ENCODE data around the gene GPD2.

The GPD2 gene

GRCh38 chr2:156435718-156436496 is at the start of gene GPD2:
TSS of gene GPD2 (plus strand) at chr2:156436379. CDS start at chr2:156476106, 39,727 bp downstream.
- H3K27ac ChIP-seq (ENCODE audit: low read length): no peak within 1 kb of the TSS
- H3K27me3 ChIP-seq (replicated peaks; ENCODE audit: insufficient read depth, low read length): no peaks in the 10 kb centered on the region
- H3K4me1 ChIP-seq (ENCODE audit: low read length): peaks cover 6% of the 10 kb centered on the region
- H3K4me3 ChIP-seq (ENCODE audit: low read length): peak within 1 kb of the TSS; percentile 75
- H2AFZ ChIP-seq (ENCODE audit: low read length): peak within 1 kb of the TSS; percentile 97
- TF ChIP-seq EZH2phosphoT487 (IDR thresholded peaks at IDR 0.05; ENCODE audit: low read length) (no peak), EZH2 (optimal IDR thresholded peaks at IDR 0.05; ENCODE audit: low read depth, low read length) (no peak), CTCF (IDR thresholded peaks at IDR 0.05; ENCODE audit: low read length) (no peak)
- H3K4me2 ChIP-seq (ENCODE audit: low read depth, low read length): peak within 1 kb of the TSS; percentile 53
- H3K9ac ChIP-seq (ENCODE audit: low read length): peak within 1 kb of the TSS; percentile 68; the same call in 1 of the 2 replicates
- H3K36me3 ChIP-seq (replicated peaks; ENCODE audit: insufficient read depth, low read length): no peaks in the 10 kb centered on the region
- peaks cover 9% of the 10 kb centered on the region; the same call in 1 of the 2 replicates for H3F3A ChIP-seq (ENCODE audit: insufficient read depth, low read length)
- no peaks in the 10 kb centered on the region for H4K20me1 ChIP-seq (ENCODE audit: insufficient read depth, low read length)
- H3K9me3 ChIP-seq (replicated peaks; ENCODE audit: insufficient read depth, low read length): no peaks in the 10 kb centered on the region
- H3K9me2 ChIP-seq (replicated peaks; ENCODE audit: insufficient read depth, low read length): no peaks in the 10 kb centered on the region
- H3K79me2 ChIP-seq (ENCODE audit: low read length): no peaks in the 10 kb centered on the region
- peak; percentile 15 for DNase-seq

- DNase-seq: no peak
- Histone ChIP-seq H3K9ac (ENCODE audit: low read length) (no peak overlapping the region), H3K36me3 (replicated peaks; ENCODE audit: insufficient read depth, low read length) (no peaks in the 10 kb centered on the region), H4K20me1 (ENCODE audit: insufficient read depth, low read length) (no peaks in the 10 kb centered on the region), H2AFZ (ENCODE audit: low read length) (no peak overlapping the region), H3K79me2 (ENCODE audit: low read length) (no peaks in the 10 kb centered on the region), H3K9me2 (replicated peaks; ENCODE audit: insufficient read depth, low read length) (no peaks in the 10 kb centered on the region), H3K4me3 (ENCODE audit: low read length) (no peak overlapping the region), H3K4me2 (ENCODE audit: low read depth, low read length) (no peak overlapping the region), H3K27me3 (replicated peaks; ENCODE audit: insufficient read depth, low read length) (no peaks in the 10 kb centered on the region), H3K27ac (ENCODE audit: low read length) (no peak overlapping the region), H3K4me1 (ENCODE audit: low read length) (peaks cover 5% of the 10 kb centered on the region), H3F3A (ENCODE audit: insufficient read depth, low read length) (0 out of 2 replicates have a peak, but pooled peaks cover 2% of the 10 kb centered on the region), H3K9me3 (replicated peaks; ENCODE audit: insufficient read depth, low read length) (no peaks in the 10 kb centered on the region)
- TF ChIP-seq EZH2phosphoT487 (IDR thresholded peaks at IDR 0.05; ENCODE audit: low read length): no peak
- no peak for TF ChIP-seq EZH2 (optimal IDR thresholded peaks at IDR 0.05; ENCODE audit: low read depth, low read length)
These were observed 42.0 kb upstream of the GPD2 start for GRCh38 chr2:156394033-156394741.

GRCh38 chr2:156396126-156396525 is 40.1 kb upstream of the GPD2 start:
- Histone ChIP-seq H3F3A (ENCODE audit: insufficient read depth, low read length) (peaks cover 18% of the 10 kb centered on the region), H4K20me1 (ENCODE audit: insufficient read depth, low read length) (no peaks in the 10 kb centered on the region), H3K27ac (ENCODE audit: low read length) (no peak overlapping the region), H3K79me2 (ENCODE audit: low read length) (no peaks in the 10 kb centered on the region), H3K9me2 (replicated peaks; ENCODE audit: insufficient read depth, low read length) (no peaks in the 10 kb centered on the region), H3K4me1 (ENCODE audit: low read length) (peaks cover 13% of the 10 kb centered on the region), H3K36me3 (replicated peaks; ENCODE audit: insufficient read depth, low read length) (no peaks in the 10 kb centered on the region), H3K27me3 (replicated peaks; ENCODE audit: insufficient read depth, low read length) (no peaks in the 10 kb centered on the region), H3K9me3 (replicated peaks; ENCODE audit: insufficient read depth, low read length) (no peaks in the 10 kb centered on the region), H3K4me2 (ENCODE audit: low read depth, low read length) (no peak overlapping the region), H3K4me3 (ENCODE audit: low read length) (no peak overlapping the region), H2AFZ (ENCODE audit: low read length) (no peak overlapping the region), H3K9ac (ENCODE audit: low read length) (no peak overlapping the region)
- TF ChIP-seq EZH2phosphoT487 (IDR thresholded peaks at IDR 0.05; ENCODE audit: low read length): no peak
- no peak for TF ChIP-seq CTCF (IDR thresholded peaks at IDR 0.05; ENCODE audit: low read length)
- no peak for DNase-seq

Data from MM.1S (cell line).